Caco-2 (cell line): ENCODE results near the gene LSM11. TPM values are rescaled to one million over a fixed set of nuclear protein-coding genes. Genes with fewer than 3 reads are reported as not detected.

Source experiments
- BruUV-seq: library from RNA; stranded (reverse); fragments of 400-500 nt; replicated peaks from 2 replicates; lab custom pipeline; 2021; lab: Mats Ljungman, UMichigan
- CTCF ChIA-PET: fragments of 300-600 bp; sonication (Branson Sonifier 250); formaldehyde crosslinking; loops from one replicate; lab custom pipeline; 2022; ENCODE audit warnings: antibody characterized with exemption; lab: Charles Lee
- POLR2A ChIA-PET: fragments of 300-600 bp; sonication (Branson Sonifier 250); formaldehyde crosslinking; loops from one replicate; lab custom pipeline; 2022; ENCODE audit warnings: antibody characterized with exemption; lab: Charles Lee
- DNase-seq, 2 experiments: peaks; one replicate each; pipeline versions ENCODE4 v3.0.0 to v3.0.0-alpha.2; 2020 to 2022
- H3K27me3 ChIP-seq: replicated peaks from 2 replicates; pipeline ENCODE4 v1.6.0; 2011; ENCODE audit warnings: low read length; ENCODE audit not compliant: control insufficient read depth, insufficient read depth
- H3K36me3 ChIP-seq: 2 replicates; pipeline ENCODE4 v1.5.1; 2011; ENCODE audit warnings: low read length; ENCODE audit not compliant: control insufficient read depth, insufficient read depth
- H3K4me1 ChIP-seq: fragments of 250-450 bp; sonication (Bioruptor Pico); 2 replicates; pipeline ENCODE4 v1.5.1; 2020; ENCODE audit warnings: mild to moderate bottlenecking
- H3K4me3 ChIP-seq: 2 replicates; pipeline ENCODE4 v1.5.1; 2011; ENCODE audit warnings: low read depth, mild to moderate bottlenecking, control low read depth, low read length
- H3K9me3 ChIP-seq: fragments of 250-450 bp; sonication (Bioruptor Pico); 2 replicates; pipeline ENCODE4 v1.5.1; 2020; ENCODE audit warnings: mild to moderate bottlenecking, moderate library complexity
- H3K27ac Mint-ChIP-seq: one replicate; pipeline ENCODE4 v1.8.0; 2022; ENCODE audit warnings: mixed read lengths; ENCODE audit not compliant: unreplicated experiment
- H3K27me3 Mint-ChIP-seq: one replicate; pipeline ENCODE4 v1.8.0; 2022; ENCODE audit warnings: mixed read lengths; ENCODE audit not compliant: insufficient read depth, unreplicated experiment
- H3K36me3 Mint-ChIP-seq: one replicate; pipeline ENCODE4 v1.8.0; 2022; ENCODE audit warnings: mild to moderate bottlenecking, mixed read lengths; ENCODE audit not compliant: insufficient read depth, unreplicated experiment
- H3K4me1 Mint-ChIP-seq: one replicate; pipeline ENCODE4 v1.8.0; 2022; ENCODE audit warnings: low read depth, mixed read lengths; ENCODE audit not compliant: unreplicated experiment
- H3K4me3 Mint-ChIP-seq: one replicate; pipeline ENCODE4 v1.8.0; 2022; ENCODE audit warnings: mild to moderate bottlenecking, moderate library complexity, mixed read lengths; ENCODE audit not compliant: unreplicated experiment
- H3K9me3 Mint-ChIP-seq: one replicate; pipeline ENCODE4 v1.8.0; 2022; ENCODE audit warnings: mixed read lengths; ENCODE audit not compliant: unreplicated experiment
- intact Hi-C: fragments of 100-400 bp; cut with micrococcal nuclease; formaldehyde crosslinking; loops from one replicate; pipeline ENCODE4 v1.10.0; 2022; ENCODE audit not compliant: unreplicated experiment
- total RNA-seq: library from RNA; stranded (reverse); gene quantifications from 2 replicates; pipeline ENCODE4 v1.2.3, GENCODE V29; 2022
- TF ChIP-seq, protein P1 (sequence below), 2 experiments: fragments of 200-600 bp in 1 of 2; IDR thresholded peaks; 1 replicate in 1 of 2; 2 replicates in 1 of 2; pipeline versions ENCODE4 v1.5.1 to v1.8.0; 2011 to 2022; ENCODE audit warnings: antibody characterized with exemption in 1 of 2, control low read depth in 1 of 2, inconsistent platforms in 1 of 2, low read depth in 1 of 2, low read length in 1 of 2, mild to moderate bottlenecking in 1 of 2, moderate library complexity in 1 of 2; ENCODE audit not compliant: insufficient read depth in 1 of 2, severe bottlenecking in 1 of 2, unreplicated experiment in 1 of 2

Gene LSM11
- total RNA-seq, 1 experiment from 2014 or later = 7.7 TPM

- Mint-ChIP-seq H3K27ac (no peak overlapping the region), H3K27me3 (no peaks in the 10 kb centered on the region), H3K4me3 (no peak overlapping the region), H3K9me3 (no peaks in the 10 kb centered on the region), H3K36me3 (peaks cover 60% of the 10 kb centered on the region), H3K4me1 (no peaks in the 10 kb centered on the region)
- no peak for DNase-seq
- Histone ChIP-seq H3K36me3 (0 out of 2 replicates have a peak, but pooled peaks cover 1% of the 10 kb centered on the region), H3K4me3 (no peak overlapping the region), H3K27me3 (no peaks in the 10 kb centered on the region), H3K9me3 (no peaks in the 10 kb centered on the region), H3K4me1 (no peaks in the 10 kb centered on the region)
- TF ChIP-seq, protein P1, sequence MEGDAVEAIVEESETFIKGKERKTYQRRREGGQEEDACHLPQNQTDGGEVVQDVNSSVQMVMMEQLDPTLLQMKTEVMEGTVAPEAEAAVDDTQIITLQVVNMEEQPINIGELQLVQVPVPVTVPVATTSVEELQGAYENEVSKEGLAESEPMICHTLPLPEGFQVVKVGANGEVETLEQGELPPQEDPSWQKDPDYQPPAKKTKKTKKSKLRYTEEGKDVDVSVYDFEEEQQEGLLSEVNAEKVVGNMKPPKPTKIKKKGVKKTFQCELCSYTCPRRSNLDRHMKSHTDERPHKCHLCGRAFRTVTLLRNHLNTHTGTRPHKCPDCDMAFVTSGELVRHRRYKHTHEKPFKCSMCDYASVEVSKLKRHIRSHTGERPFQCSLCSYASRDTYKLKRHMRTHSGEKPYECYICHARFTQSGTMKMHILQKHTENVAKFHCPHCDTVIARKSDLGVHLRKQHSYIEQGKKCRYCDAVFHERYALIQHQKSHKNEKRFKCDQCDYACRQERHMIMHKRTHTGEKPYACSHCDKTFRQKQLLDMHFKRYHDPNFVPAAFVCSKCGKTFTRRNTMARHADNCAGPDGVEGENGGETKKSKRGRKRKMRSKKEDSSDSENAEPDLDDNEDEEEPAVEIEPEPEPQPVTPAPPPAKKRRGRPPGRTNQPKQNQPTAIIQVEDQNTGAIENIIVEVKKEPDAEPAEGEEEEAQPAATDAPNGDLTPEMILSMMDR (IDR thresholded peaks at IDR 0.05; ENCODE audit: insufficient read depth in 1 of 2, low read depth in 1 of 2, low read length in 1 of 2, severe bottlenecking in 1 of 2, unreplicated experiment in 1 of 2) = no peak
- ChIA-PET POLR2A (no interaction called here), CTCF (no interaction called here)
- intact Hi-C loops = no loop called here
- BruUV-seq = no TSS peak
Measured at GRCh38 chr5:157793301-157793700, 49.8 kb downstream of the LSM11 start.

GRCh38 chr5:157799578-157799977, 56.1 kb downstream of the LSM11 start:
- ChIA-PET CTCF (no interaction called here), POLR2A (no interaction called here)
- Mint-ChIP-seq H3K4me1 (no peaks in the 10 kb centered on the region), H3K9me3 (no peaks in the 10 kb centered on the region), H3K36me3 (peaks cover 53% of the 10 kb centered on the region), H3K4me3 (no peak overlapping the region), H3K27ac (no peak overlapping the region), H3K27me3 (no peaks in the 10 kb centered on the region)
- H3K4me1 ChIP-seq = peaks cover 6% of the 10 kb centered on the region; the same call in 1 of the 2 replicates
- H3K9me3 ChIP-seq = no peaks in the 10 kb centered on the region
- BruUV-seq = no TSS peak
- no peaks in the 10 kb centered on the region; the same call in 1 of the 2 replicates for H3K36me3 ChIP-seq
- intact Hi-C loops = no loop called here
- no peak for DNase-seq
- H3K27me3 ChIP-seq = no peaks in the 10 kb centered on the region
- TF ChIP-seq, protein P1 (IDR thresholded peaks at IDR 0.05; ENCODE audit: insufficient read depth in 1 of 2, low read depth in 1 of 2, low read length in 1 of 2, severe bottlenecking in 1 of 2, unreplicated experiment in 1 of 2) = no peak
- H3K4me3 ChIP-seq = no peak overlapping the region

GRCh38 chr5:157800137-157800536, 56.6 kb downstream of the LSM11 start:
- H3K36me3 ChIP-seq = no peaks in the 10 kb centered on the region; the same call in 1 of the 2 replicates

More at GRCh38 chr5:157800137-157800536, 56.6 kb downstream of the LSM11 start:
- Mint-ChIP-seq H3K27me3 (no peaks in the 10 kb centered on the region), H3K4me1 (no peaks in the 10 kb centered on the region), H3K4me3 (no peak overlapping the region), H3K27ac (no peak overlapping the region), H3K9me3 (no peaks in the 10 kb centered on the region), H3K36me3 (peaks cover 58% of the 10 kb centered on the region)
- Histone ChIP-seq H3K4me1 (peaks cover 6% of the 10 kb centered on the region; the same call in 1 of the 2 replicates), H3K9me3 (no peaks in the 10 kb centered on the region), H3K27me3 (no peaks in the 10 kb centered on the region), H3K4me3 (no peak overlapping the region)
- POLR2A ChIA-PET = no interaction called here
- intact Hi-C loops = no loop called here
- CTCF ChIA-PET = no interaction called here
- BruUV-seq = no TSS peak
- no peak for DNase-seq
- TF ChIP-seq, protein P1 (IDR thresholded peaks at IDR 0.05; ENCODE audit: insufficient read depth in 1 of 2, low read depth in 1 of 2, low read length in 1 of 2, severe bottlenecking in 1 of 2, unreplicated experiment in 1 of 2) = no peak
